Natural killer cell (primary cell): ENCODE results near the gene BSDC1. TPM values are rescaled to one million over a fixed set of nuclear protein-coding genes. Genes with fewer than 3 reads are reported as not detected.

ENCODE experiments used
- ATAC-seq, 3 donors: fragments of 150-1000 bp in 2 of 3; fragments of 200-7000 bp in 1 of 3; cut with Tn5 transposase; 1 replicate in 1 of 3; 2 replicates in 2 of 3; pipeline ENCODE4 v1.10.0; 2021; ENCODE audit warnings: mild to moderate bottlenecking in 2 of 3, moderate library complexity in 2 of 3
- DNase-seq, 2 donors: peaks; one replicate each; pipeline versions ENCODE4 v3.0.0 to v3.0.0-alpha.2; 2013 to 2021; ENCODE audit warnings: mixed read lengths in 1 of 2
- H3K27ac ChIP-seq: one replicate; pipeline ENCODE4 v1.5.1; 2013; ENCODE audit warnings: mild to moderate bottlenecking, low read length
- H3K27me3 ChIP-seq: one replicate; pipeline ENCODE4 v1.6.1; 2013; ENCODE audit warnings: low read length; ENCODE audit not compliant: control insufficient read depth, insufficient read depth
- H3K36me3 ChIP-seq: one replicate; pipeline ENCODE4 v1.6.1; 2013; ENCODE audit warnings: low read length; ENCODE audit not compliant: control insufficient read depth, insufficient read depth
- H3K4me1 ChIP-seq: one replicate; pipeline ENCODE4 v1.6.1; 2013; ENCODE audit warnings: low read length; ENCODE audit not compliant: control insufficient read depth, insufficient read depth
- H3K4me3 ChIP-seq: one replicate; pipeline ENCODE4 v1.5.1; 2013; ENCODE audit warnings: low read length
- H3K9me3 ChIP-seq: one replicate; pipeline ENCODE4 v1.6.1; 2013; ENCODE audit warnings: low read length; ENCODE audit not compliant: control insufficient read depth, insufficient read depth
- H3K27ac Mint-ChIP-seq, 2 donors: one replicate each; pipeline ENCODE4 v1.8.0; 2022; ENCODE audit warnings: mild to moderate bottlenecking in 2 of 2, mixed read lengths in 2 of 2, moderate library complexity in 1 of 2
- H3K27me3 Mint-ChIP-seq, 2 donors: one replicate each; pipeline ENCODE4 v1.8.0; 2022; ENCODE audit warnings: low read depth in 2 of 2, mixed read lengths in 2 of 2
- H3K36me3 Mint-ChIP-seq: one replicate; pipeline ENCODE4 v1.8.0; 2022; ENCODE audit warnings: mixed read lengths
- H3K4me1 Mint-ChIP-seq, 2 donors: one replicate each; pipeline ENCODE4 v1.8.0; 2022; ENCODE audit warnings: mixed read lengths in 2 of 2
- H3K4me3 Mint-ChIP-seq: one replicate; pipeline ENCODE4 v1.8.0; 2022; ENCODE audit warnings: mild to moderate bottlenecking, moderate library complexity, mixed read lengths
- H3K9me3 Mint-ChIP-seq, 2 donors: one replicate each; pipeline ENCODE4 v1.8.0; 2022; ENCODE audit warnings: mixed read lengths in 2 of 2
- CTCF ChIP-seq: fragments of 200-600 bp; IDR thresholded peaks from one replicate; pipeline ENCODE4 v1.8.0; 2022; ENCODE audit warnings: antibody characterized with exemption
- WGBS: methylation state at CpG from one replicate; pipeline ENCODE4 v1.1.7; 2013; ENCODE audit warnings: missing lambda C conversion rate; ENCODE audit not compliant: insufficient coverage; 5-methylcytosine and 5-hydroxymethylcytosine counted together
- intact Hi-C: fragments of 100-400 bp; cut with micrococcal nuclease; formaldehyde crosslinking; loops from one replicate; pipeline ENCODE4 v1.14.2; 2022
- total RNA-seq, 4 donors: library from RNA; stranded (reverse); fragments of 120-200 nt in 1 of 4; gene quantifications; one replicate each; pipeline versions ENCODE4 v1.2.3 to v1.2.4, GENCODE V29; 2013 to 2022

The BSDC1 gene
- total RNA-seq, 3 donors from 2014 or later (not counting 1 experiment from before 2014, with no cell fraction given), result 150 to 203 (median 174) TPM

GRCh38 chr1:32431736-32432400, 37.6 kb upstream of the BSDC1 start:
- no peak for TF ChIP-seq CTCF
- Histone ChIP-seq H3K27me3 (no peaks in the 10 kb centered on the region), H3K4me1 (no peaks in the 10 kb centered on the region), H3K27ac (no peak overlapping the region), H3K36me3 (no peaks in the 10 kb centered on the region), H3K4me3 (no peak overlapping the region), H3K9me3 (no peaks in the 10 kb centered on the region)
- Mint-ChIP-seq H3K4me3 (no peak overlapping the region), H3K9me3 (no peaks in the 10 kb centered on the region), H3K4me1 (no peaks in the 10 kb centered on the region), H3K27ac (no peak overlapping the region), H3K27me3 (peaks cover 26 to 58% of the 10 kb centered on the region in 2 donors), H3K36me3 (no peaks in the 10 kb centered on the region)
- WGBS, result 79% methylated on average over 3 of the region's 4 CpGs
- no peak for ATAC-seq
- no peak for DNase-seq
- intact Hi-C loops, result no loop called here

- DNase-seq, result no peak
- no peaks in the 10 kb centered on the region for H3K36me3 Mint-ChIP-seq
- no peaks in the 10 kb centered on the region for H3K4me1 ChIP-seq
- H3K27me3 Mint-ChIP-seq, result peaks cover 47 to 62% of the 10 kb centered on the region in 2 donors
- H3K27ac Mint-ChIP-seq, result no peak overlapping the region
- no peaks in the 10 kb centered on the region for H3K4me1 Mint-ChIP-seq
- H3K9me3 Mint-ChIP-seq, result no peaks in the 10 kb centered on the region
- peaks cover 5% of the 10 kb centered on the region for H3K27me3 ChIP-seq
- H3K27ac ChIP-seq, result no peak overlapping the region
- no peak overlapping the region for H3K4me3 Mint-ChIP-seq
- H3K36me3 ChIP-seq, result no peaks in the 10 kb centered on the region
- no peak overlapping the region for H3K4me3 ChIP-seq
- ATAC-seq, result no peak
- intact Hi-C loops, result no loop called here
- 89% methylated on average over 15 of the region's 17 CpGs for WGBS
- no peaks in the 10 kb centered on the region for H3K9me3 ChIP-seq
- no peak for TF ChIP-seq CTCF
Observed at GRCh38 chr1:32427264-32427963, 33.2 kb upstream of the BSDC1 start.

GRCh38 chr1:32426489-32427255, 32.4 kb upstream of the BSDC1 start:
- intact Hi-C loops, result no loop called here
- Mint-ChIP-seq H3K4me1 (no peaks in the 10 kb centered on the region), H3K4me3 (no peak overlapping the region), H3K36me3 (no peaks in the 10 kb centered on the region), H3K27me3 (peaks cover 44 to 56% of the 10 kb centered on the region in 2 donors), H3K9me3 (no peaks in the 10 kb centered on the region), H3K27ac (no peak overlapping the region)
- peaks cover 5% of the 10 kb centered on the region for H3K27me3 ChIP-seq
- H3K36me3 ChIP-seq, result no peaks in the 10 kb centered on the region
- H3K4me3 ChIP-seq, result no peak overlapping the region
- WGBS, result 9% methylated on average over 33 of the region's 36 CpGs
- no peak overlapping the region for H3K27ac ChIP-seq
- no peak for DNase-seq
- TF ChIP-seq CTCF, result no peak
- H3K4me1 ChIP-seq, result no peaks in the 10 kb centered on the region
- H3K9me3 ChIP-seq, result no peaks in the 10 kb centered on the region
- no peak for ATAC-seq
